DMS114 treated with DMSO at 0.1 percent for 48 hours (cell line): ENCODE results near the gene PDCD2L.
"Not testable (repeated sequence)": the region's sequence is repeated elsewhere in the genome, so short reads cannot be mapped to it uniquely, and the experiment has no call there.

Experiments used
- DNase-seq: peaks from one replicate; lab custom pipeline; 2025; ENCODE audit not compliant: unreplicated experiment; lab: John Stamatoyannopoulos, UW

Gene PDCD2L

GRCh38 chr19:34373601-34374288, 30.5 kb upstream of the PDCD2L start:
- no peak for DNase-seq

- DNase-seq, result no peak
These were observed 28.6 kb upstream of the PDCD2L start for GRCh38 chr19:34375598-34375997.

- DNase-seq, result no peak
These were observed 23.5 kb upstream of the PDCD2L start for GRCh38 chr19:34380639-34381241.

GRCh38 chr19:34381399-34382251, 22.6 kb upstream of the PDCD2L start:
- DNase-seq, result no peak

- no peak for DNase-seq
These were observed 21.7 kb upstream of the PDCD2L start for GRCh38 chr19:34382471-34382870.

GRCh38 chr19:34383599-34383998, 20.6 kb upstream of the PDCD2L start:
- no peak for DNase-seq

GRCh38 chr19:34386645-34387445, 17.4 kb upstream of the PDCD2L start:
- no peak for DNase-seq

- DNase-seq, result no peak
These were observed 16.8 kb upstream of the PDCD2L start for GRCh38 chr19:34387446-34387810.

- not testable (repeated sequence) for DNase-seq
These were observed 15.5 kb upstream of the PDCD2L start for GRCh38 chr19:34388745-34389144.

- no peak for DNase-seq
These were observed 12.4 kb upstream of the PDCD2L start for GRCh38 chr19:34391813-34392212.

- DNase-seq, result no peak
These were observed 11.2 kb upstream of the PDCD2L start for GRCh38 chr19:34393031-34393430.

GRCh38 chr19:34393629-34394028, 10.6 kb upstream of the PDCD2L start:
- DNase-seq, result no peak

- DNase-seq, result no peak
These were observed 6.3 kb upstream of the PDCD2L start for GRCh38 chr19:34397853-34398252.

GRCh38 chr19:34399886-34400285, 4.3 kb upstream of the PDCD2L start:
- no peak for DNase-seq

GRCh38 chr19:34400844-34401243, 3.4 kb upstream of the PDCD2L start:
- DNase-seq, result not testable (repeated sequence)

- DNase-seq, result no peak
These were observed 2.1 kb upstream of the PDCD2L start for GRCh38 chr19:34402074-34402600.

GRCh38 chr19:34403784-34404108, 453 bp upstream of the PDCD2L start:
- no peak for DNase-seq

GRCh38 chr19:34405892-34406660, 1.9 kb downstream of the PDCD2L start:
- DNase-seq, result no peak

GRCh38 chr19:34408411-34408810, 4.2 kb downstream of the PDCD2L start:
- no peak for DNase-seq
